Measurements from ENCODE around the gene HIPK3. TPM values are rescaled to one million over a fixed set of nuclear protein-coding genes. Genes with fewer than 3 reads are reported as not detected.

The HIPK3 gene
- total and polyA plus RNA-seq, 10 of the 15 experiments (the other 5 are each of a cell fraction or from before 2014, with no cell fraction given) = 3.4 to 26.5 (median 13.6) TPM

GRCh38 chr11:33394431-33395109 lies 137.4 kb downstream of the HIPK3 start:
- ChIA-PET POLR2A (no interaction called here), CTCF (no interaction called here), SMC1A (ENCODE audit: uncharacterized antibody, unreplicated experiment) (interaction anchor here (1.1 kb wide), 1 partner anchor 8 kb away, joined by 4 read pairs; no protein-coding TSS in a partner anchor), RAD21 (ENCODE audit: unreplicated experiment) (no interaction called here)
- Histone ChIP-seq H3K9me3 (replicated peaks; ENCODE audit: control insufficient read depth, insufficient read depth, low read length) (no peaks in the 10 kb centered on the region), H3K79me2 (ENCODE audit: control insufficient read depth, insufficient read depth, low read length) (no peaks in the 10 kb centered on the region), H3K4me1 (ENCODE audit: control insufficient read depth, insufficient read depth, low read length) (peaks cover 9% of the 10 kb centered on the region), H3K36me3 (ENCODE audit: control insufficient read depth in 2 of 2, insufficient read depth in 2 of 2, low read length in 1 of 2) (no peaks in the 10 kb centered on the region), H3K9ac (ENCODE audit: control insufficient read depth, insufficient read depth, low read length) (no peak overlapping the region), H3K27ac (ENCODE audit: control insufficient read depth, insufficient read depth) (no peak overlapping the region), H2AFZ (ENCODE audit: control insufficient read depth, low read depth, low read length) (no peak overlapping the region), H4K20me1 (ENCODE audit: control insufficient read depth, insufficient read depth) (no peaks in the 10 kb centered on the region), H3K4me2 (ENCODE audit: control insufficient read depth, insufficient read depth) (no peak overlapping the region), H3K27me3 (replicated peaks in 1 of 2; ENCODE audit: control insufficient read depth in 2 of 2, insufficient read depth in 2 of 2, low read length in 1 of 2) (no peaks in the 10 kb centered on the region), H3K4me3 (no peak overlapping the region)
- no TSS peak for BruUV-seq (replicated peaks)
- DNase-seq (ENCODE audit: low read depth, low spot score) = no peak
- in situ Hi-C loops (cut with MboI) = no loop called here
- 64% methylated on average over 6 of the region's 6 CpGs for WGBS (ENCODE audit: insufficient coverage, insufficient replicate concordance, low lambda C conversion rate, missing lambda C conversion rate)
- intact Hi-C loops (cut with micrococcal nuclease; ENCODE audit: unreplicated experiment) = no loop called here
- no peak for FAIRE-seq
- ATAC-seq = no peak
- no peak for TF ChIP-seq ZBED1 (IDR thresholded peaks at IDR 0.05; ENCODE audit: borderline replicate concordance)
- TF ChIP-seq SIN3A (IDR thresholded peaks at IDR 0.05; ENCODE audit: low read depth, low read length) = no peak
- no peak for TF ChIP-seq NBN (IDR thresholded peaks at IDR 0.05)
- TF ChIP-seq SPI1 (IDR thresholded peaks at IDR 0.05; ENCODE audit: borderline replicate concordance, insufficient read depth, low read depth, low read length) = no peak
- TF ChIP-seq E4F1 (IDR thresholded peaks at IDR 0.05; ENCODE audit: borderline replicate concordance, partially characterized antibody) = no peak
- no peak for TF ChIP-seq ZNF217 (IDR thresholded peaks at IDR 0.05)
- no peak for TF ChIP-seq MTA3 (IDR thresholded peaks at IDR 0.05; ENCODE audit: borderline replicate concordance, low read length)
- no peak for TF ChIP-seq PML (IDR thresholded peaks at IDR 0.05; ENCODE audit: low read length)
- TF ChIP-seq, protein P1, sequence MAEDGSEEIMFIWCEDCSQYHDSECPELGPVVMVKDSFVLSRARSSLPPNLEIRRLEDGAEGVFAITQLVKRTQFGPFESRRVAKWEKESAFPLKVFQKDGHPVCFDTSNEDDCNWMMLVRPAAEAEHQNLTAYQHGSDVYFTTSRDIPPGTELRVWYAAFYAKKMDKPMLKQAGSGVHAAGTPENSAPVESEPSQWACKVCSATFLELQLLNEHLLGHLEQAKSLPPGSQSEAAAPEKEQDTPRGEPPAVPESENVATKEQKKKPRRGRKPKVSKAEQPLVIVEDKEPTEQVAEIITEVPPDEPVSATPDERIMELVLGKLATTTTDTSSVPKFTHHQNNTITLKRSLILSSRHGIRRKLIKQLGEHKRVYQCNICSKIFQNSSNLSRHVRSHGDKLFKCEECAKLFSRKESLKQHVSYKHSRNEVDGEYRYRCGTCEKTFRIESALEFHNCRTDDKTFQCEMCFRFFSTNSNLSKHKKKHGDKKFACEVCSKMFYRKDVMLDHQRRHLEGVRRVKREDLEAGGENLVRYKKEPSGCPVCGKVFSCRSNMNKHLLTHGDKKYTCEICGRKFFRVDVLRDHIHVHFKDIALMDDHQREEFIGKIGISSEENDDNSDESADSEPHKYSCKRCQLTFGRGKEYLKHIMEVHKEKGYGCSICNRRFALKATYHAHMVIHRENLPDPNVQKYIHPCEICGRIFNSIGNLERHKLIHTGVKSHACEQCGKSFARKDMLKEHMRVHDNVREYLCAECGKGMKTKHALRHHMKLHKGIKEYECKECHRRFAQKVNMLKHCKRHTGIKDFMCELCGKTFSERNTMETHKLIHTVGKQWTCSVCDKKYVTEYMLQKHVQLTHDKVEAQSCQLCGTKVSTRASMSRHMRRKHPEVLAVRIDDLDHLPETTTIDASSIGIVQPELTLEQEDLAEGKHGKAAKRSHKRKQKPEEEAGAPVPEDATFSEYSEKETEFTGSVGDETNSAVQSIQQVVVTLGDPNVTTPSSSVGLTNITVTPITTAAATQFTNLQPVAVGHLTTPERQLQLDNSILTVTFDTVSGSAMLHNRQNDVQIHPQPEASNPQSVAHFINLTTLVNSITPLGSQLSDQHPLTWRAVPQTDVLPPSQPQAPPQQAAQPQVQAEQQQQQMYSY (CRISPR knock-in tag; IDR thresholded peaks at IDR 0.05) = no peak
- TF ChIP-seq SUZ12 (IDR thresholded peaks at IDR 0.05; ENCODE audit: unreplicated experiment) = no peak
- no peak for TF ChIP-seq POU2F2 (IDR thresholded peaks at IDR 0.05; ENCODE audit: borderline replicate concordance, low read depth, low read length)
- TF ChIP-seq SREBF1 (IDR thresholded peaks at IDR 0.05; ENCODE audit: low read length) = no peak
- TF ChIP-seq BMI1 (IDR thresholded peaks at IDR 0.05; ENCODE audit: borderline replicate concordance) = no peak
- no peak for TF ChIP-seq HDGF (IDR thresholded peaks at IDR 0.05)
- no peak for TF ChIP-seq CHD4 (IDR thresholded peaks at IDR 0.05)
